HCT116 (cell line): ENCODE results near the gene LDLRAD4. TPM values are rescaled to one million over a fixed set of nuclear protein-coding genes. Genes with fewer than 3 reads are reported as not detected.

Experiments used
- ATAC-seq: fragments of 200-7000 bp; cut with Tn5 transposase; 2 replicates; pipeline ENCODE4 v1.9.1; 2020; ENCODE audit warnings: mild to moderate bottlenecking, moderate library complexity
- BruUV-seq: library from RNA; stranded (reverse); fragments of 400-500 nt; replicated peaks from 2 replicates; lab custom pipeline; 2021; lab: Mats Ljungman, UMichigan
- CTCF ChIA-PET: fragments of 300-600 bp; sonication (Branson Sonifier 250); formaldehyde crosslinking; loops from one replicate; lab custom pipeline; 2021; ENCODE audit warnings: antibody characterized with exemption; lab: Charles Lee
- POLR2A ChIA-PET: fragments of 300-600, 350-600 bp; sonication (Branson Sonifier 250); formaldehyde crosslinking; loops from one replicate; lab custom pipeline; 2021; ENCODE audit warnings: antibody characterized with exemption; lab: Charles Lee
- RAD21 ChIA-PET, 2 experiments: fragments of 300-600 bp; sonication (Branson Sonifier 250); formaldehyde crosslinking; loops; one replicate each; lab custom pipeline; 2023; ENCODE audit warnings: low total read pairs in 2 of 2; ENCODE audit not compliant: uncharacterized antibody in 2 of 2, unreplicated experiment in 2 of 2, low non-redundant PET in 1 of 2; lab: Charles Lee
- DNase-seq: peaks from one replicate; pipeline ENCODE4 v3.0.0-alpha.2; 2010; ENCODE audit warnings: low read depth, low spot score
- H2AFZ ChIP-seq: fragments of 200-600 bp; shearing (Covaris generic), sonication (generic); 2 replicates; pipeline ENCODE4 v1.6.1; 2017; ENCODE audit warnings: low read depth, mixed run types, mixed read lengths, antibody characterized with exemption, low read length; ENCODE audit not compliant: poor library complexity, severe bottlenecking
- H3K27ac ChIP-seq: 2 replicates; pipeline ENCODE4 v1.5.1; 2012; ENCODE audit warnings: low read depth, low read length
- H3K27me3 ChIP-seq: fragments of 200-600 bp; sonication (generic); 2 replicates; pipeline ENCODE4 v1.6.1; 2016; ENCODE audit warnings: mixed run types, low read length, mixed read lengths; ENCODE audit not compliant: insufficient read depth
- H3K36me3 ChIP-seq, 2 experiments: fragments of 200-500 bp in 1 of 2; fragments of 200-600 bp in 1 of 2; sonication (Bioruptor generic) in 1 of 2; sonication (generic) in 1 of 2; 2 replicates each; pipeline versions ENCODE4 v1.5.1 to v1.6.1; 2014 to 2016; ENCODE audit warnings: low read length in 2 of 2, inconsistent platforms in 1 of 2, mixed read lengths in 1 of 2, mixed run types in 1 of 2; ENCODE audit not compliant: insufficient read depth in 2 of 2, control insufficient read depth in 1 of 2
- H3K4me1 ChIP-seq, 2 experiments: fragments of 200-600 bp in 1 of 2; sonication (generic) in 1 of 2; 2 replicates each; pipeline versions ENCODE4 v1.5.1 to v1.6.1; 2012 to 2017; ENCODE audit warnings: low read length in 2 of 2, inconsistent platforms in 1 of 2, mild to moderate bottlenecking in 1 of 2, mixed read lengths in 1 of 2, mixed run types in 1 of 2, moderate library complexity in 1 of 2; ENCODE audit not compliant: insufficient read depth in 2 of 2, control insufficient read depth in 1 of 2
- H3K4me2 ChIP-seq: fragments of 200-600 bp; sonication (generic); 2 replicates; pipeline ENCODE4 v1.6.1; 2017; ENCODE audit warnings: mixed run types, low read length, mixed read lengths
- H3K4me3 ChIP-seq, 2 experiments: fragments of 200-600 bp in 1 of 2; sonication (generic) in 1 of 2; replicated peaks in 1 of 2; 2 replicates each; pipeline ENCODE4 v1.5.1; 2011 to 2016; ENCODE audit warnings: low read length in 2 of 2, control low read depth in 1 of 2, low read depth in 1 of 2, mild to moderate bottlenecking in 1 of 2, mixed read lengths in 1 of 2, mixed run types in 1 of 2
- H3K79me2 ChIP-seq: fragments of 200-600 bp; sonication (generic); 2 replicates; pipeline ENCODE4 v1.6.1; 2017; ENCODE audit warnings: mild to moderate bottlenecking, mixed run types, low read length, moderate library complexity, mixed read lengths; ENCODE audit not compliant: insufficient read depth
- H3K9ac ChIP-seq: fragments of 200-600 bp; sonication (generic); 2 replicates; pipeline ENCODE4 v1.6.1; 2016; ENCODE audit warnings: low read length, mixed read lengths
- H3K9me2 ChIP-seq: fragments of 200-600 bp; sonication (generic), shearing (Covaris generic); 2 replicates; pipeline ENCODE4 v1.6.1; 2017; ENCODE audit warnings: mixed run types, mild to moderate bottlenecking, moderate library complexity; ENCODE audit not compliant: insufficient read depth
- H3K9me3 ChIP-seq, 2 experiments: fragments of 200-500 bp in 1 of 2; fragments of 200-600 bp in 1 of 2; sonication (Bioruptor generic) in 1 of 2; sonication (generic) in 1 of 2; 2 replicates each; pipeline ENCODE4 v1.6.1; 2014 to 2017; ENCODE audit warnings: low read length in 2 of 2, mixed read lengths in 2 of 2, inconsistent platforms in 1 of 2, low read depth in 1 of 2, mild to moderate bottlenecking in 1 of 2, mixed run types in 1 of 2, moderate library complexity in 1 of 2; ENCODE audit not compliant: control insufficient read depth in 1 of 2, insufficient read depth in 1 of 2
- H4K20me1 ChIP-seq: fragments of 200-600 bp; sonication (generic), shearing (Covaris generic); 2 replicates; pipeline ENCODE4 v1.6.1; 2017; ENCODE audit warnings: mixed run types, mild to moderate bottlenecking, moderate library complexity; ENCODE audit not compliant: insufficient read depth
- ATF3 ChIP-seq: IDR thresholded peaks from 2 replicates; pipeline ENCODE4 v1.6.1; 2012
- CBX3 ChIP-seq: IDR thresholded peaks from 2 replicates; pipeline ENCODE4 v1.6.1; 2012; ENCODE audit warnings: low read depth
- EGR1 ChIP-seq: IDR thresholded peaks from 2 replicates; pipeline ENCODE4 v1.6.1; 2012; ENCODE audit warnings: low read depth
- EZH2 ChIP-seq: fragments of 200-600 bp; sonication (generic); IDR thresholded peaks from 2 replicates; pipeline ENCODE4 v1.6.1; 2017; ENCODE audit warnings: antibody characterized with exemption, mixed run types
- EZH2phosphoT487 ChIP-seq: fragments of 200-600 bp; IDR thresholded peaks from 2 replicates; pipeline ENCODE4 v1.6.1; 2018; ENCODE audit warnings: antibody characterized with exemption, borderline replicate concordance
- FOSL1 ChIP-seq: IDR thresholded peaks from 2 replicates; pipeline ENCODE4 v1.6.1; 2012; ENCODE audit warnings: low read depth
- MAX ChIP-seq: IDR thresholded peaks from 2 replicates; pipeline ENCODE4 v1.6.1; 2012
- POLR2AphosphoS5 ChIP-seq: IDR thresholded peaks from 2 replicates; pipeline ENCODE4 v1.6.1; 2011; ENCODE audit warnings: mild to moderate bottlenecking, low read depth, low read length, moderate library complexity
- REST ChIP-seq: IDR thresholded peaks from 2 replicates; pipeline ENCODE4 v1.6.1; 2012; ENCODE audit warnings: low read depth
- YY1 ChIP-seq: IDR thresholded peaks from 2 replicates; pipeline ENCODE4 v1.6.1; 2011; ENCODE audit warnings: low read length, low read depth, moderate library complexity, mild to moderate bottlenecking; ENCODE audit not compliant: insufficient replicate concordance; ENCODE audit errors: extremely low read depth
- intact Hi-C: fragments of 100-400 bp; cut with micrococcal nuclease; formaldehyde crosslinking; loops from 2 replicates; pipeline ENCODE4 v1.10.0; 2022
- total RNA-seq: library from RNA; stranded (reverse); gene quantifications from one replicate; pipeline ENCODE4 v1.2.1, GENCODE V29; 2021; ENCODE audit not compliant: unreplicated experiment

The LDLRAD4 gene
- total RNA-seq, 1 experiment from 2014 or later = 1.2 TPM

GRCh38 chr18:13388586-13389490, 170.3 kb downstream of the LDLRAD4 start:
- no peaks in the 10 kb centered on the region for H3K9me2 ChIP-seq
- H3K36me3 ChIP-seq = no peaks in the 10 kb centered on the region
- no peak overlapping the region for H3K4me2 ChIP-seq
- no peaks in the 10 kb centered on the region for H3K4me1 ChIP-seq
- intact Hi-C loops = no loop called here
- ChIA-PET RAD21 (no interaction called here), CTCF (no interaction called here), POLR2A (no interaction called here)
- no peaks in the 10 kb centered on the region for H3K9me3 ChIP-seq
- H3K27ac ChIP-seq = no peak overlapping the region
- H3K79me2 ChIP-seq = no peaks in the 10 kb centered on the region
- DNase-seq (no peak), ATAC-seq (0 out of 2 replicates have a peak, but pooled peaks have one; percentile 14)
- no TSS peak for BruUV-seq
- 0 out of 2 replicates have a peak, but pooled peaks cover 8% of the 10 kb centered on the region for H3K27me3 ChIP-seq
- no peak for TF ChIP-seq POLR2AphosphoS5
- TF ChIP-seq MAX = no peak
- no peak for TF ChIP-seq EZH2
- no peak for TF ChIP-seq EGR1
- TF ChIP-seq EZH2phosphoT487 = no peak
- TF ChIP-seq CBX3 = no peak
- no peak for TF ChIP-seq YY1
- no peak for TF ChIP-seq REST
- no peak for TF ChIP-seq FOSL1
- TF ChIP-seq ATF3 = no peak
- H3K9ac ChIP-seq = no peak overlapping the region
- no peak overlapping the region for H2AFZ ChIP-seq
- no peak overlapping the region for H3K4me3 ChIP-seq
- no peaks in the 10 kb centered on the region for H4K20me1 ChIP-seq
